HEK293 (cell line): Measurements from ENCODE around the gene PDLIM5.
A peak's percentile ranks its signal among the peaks of the same experiment; 100 is the strongest.

Experiments
- GLI4 ChIP-seq: fragments of 450-650 bp; formaldehyde crosslinking; IDR thresholded peaks from 2 replicates; pipeline ENCODE4 v1.5.1; 2016; ENCODE audit warnings: missing biosample characterization, missing genetic modification characterization
- GLIS2 ChIP-seq: fragments of 450-650 bp; formaldehyde crosslinking; IDR thresholded peaks from 2 replicates; pipeline ENCODE4 v1.5.1; 2016; ENCODE audit warnings: missing biosample characterization, missing genetic modification characterization
- KLF1 ChIP-seq: fragments of 450-650 bp; formaldehyde crosslinking; IDR thresholded peaks from 2 replicates; pipeline ENCODE4 v1.5.1; 2016; ENCODE audit warnings: missing biosample characterization, missing genetic modification characterization
- KLF7 ChIP-seq: fragments of 450-650 bp; formaldehyde crosslinking; IDR thresholded peaks from 2 replicates; pipeline ENCODE4 v1.5.1; 2016; ENCODE audit warnings: missing biosample characterization, missing genetic modification characterization, borderline replicate concordance
- KLF8 ChIP-seq: fragments of 450-650 bp; formaldehyde crosslinking; IDR thresholded peaks from 2 replicates; pipeline ENCODE4 v1.5.1; 2016; ENCODE audit warnings: missing biosample characterization, missing genetic modification characterization
- MZF1 ChIP-seq: fragments of 450-650 bp; formaldehyde crosslinking; IDR thresholded peaks from 2 replicates; pipeline ENCODE4 v1.5.1; 2017; ENCODE audit warnings: missing biosample characterization, missing genetic modification characterization, borderline replicate concordance
- PATZ1 ChIP-seq: fragments of 450-650 bp; formaldehyde crosslinking; IDR thresholded peaks from 2 replicates; pipeline ENCODE4 v1.5.1; 2016; ENCODE audit warnings: missing biosample characterization, missing genetic modification characterization
- PRDM10 ChIP-seq: fragments of 450-650 bp; formaldehyde crosslinking; IDR thresholded peaks from 2 replicates; pipeline ENCODE4 v1.5.1; 2016; ENCODE audit warnings: missing biosample characterization, missing genetic modification characterization
- PRDM4 ChIP-seq: fragments of 450-650 bp; formaldehyde crosslinking; IDR thresholded peaks from 2 replicates; pipeline ENCODE4 v1.5.1; 2017; ENCODE audit warnings: missing biosample characterization, missing genetic modification characterization
- ZBTB44 ChIP-seq: fragments of 450-650 bp; IDR thresholded peaks from 2 replicates; pipeline ENCODE4 v1.5.1; 2018; ENCODE audit warnings: missing biosample characterization, mild to moderate bottlenecking, missing genetic modification characterization
- ZBTB7A ChIP-seq: fragments of 450-650 bp; formaldehyde crosslinking; IDR thresholded peaks from 2 replicates; pipeline ENCODE4 v1.5.1; 2016; ENCODE audit warnings: low read depth, missing biosample characterization, missing genetic modification characterization
- ZFP3 ChIP-seq: fragments of 450-650 bp; formaldehyde crosslinking; IDR thresholded peaks from 2 replicates; pipeline ENCODE4 v1.5.1; 2016; ENCODE audit warnings: low read depth, missing biosample characterization, missing genetic modification characterization
- ZNF211 ChIP-seq: fragments of 450-650 bp; formaldehyde crosslinking; IDR thresholded peaks from 2 replicates; pipeline ENCODE4 v1.5.1; 2016; ENCODE audit warnings: low read depth, missing biosample characterization, missing genetic modification characterization
- ZNF214 ChIP-seq: fragments of 450-650 bp; formaldehyde crosslinking; IDR thresholded peaks from 2 replicates; pipeline ENCODE4 v1.5.1; 2017; ENCODE audit warnings: missing biosample characterization, mild to moderate bottlenecking, missing genetic modification characterization, borderline replicate concordance
- ZNF274 ChIP-seq, 2 experiments: fragments of 200-500 bp in 1 of 2; fragments of 450-650 bp in 1 of 2; sonication (Bioruptor generic) in 1 of 2; formaldehyde crosslinking in 1 of 2; IDR thresholded peaks; 2 replicates each; pipeline versions ENCODE4 v1.5.1 to v1.6.1; 2014 to 2016; ENCODE audit warnings: borderline replicate concordance in 1 of 2, inconsistent platforms in 1 of 2, low read length in 1 of 2, missing biosample characterization in 1 of 2, missing genetic modification characterization in 1 of 2
- ZNF280C ChIP-seq: fragments of 450-650 bp; formaldehyde crosslinking; IDR thresholded peaks from 2 replicates; pipeline ENCODE4 v1.5.1; 2016; ENCODE audit warnings: missing biosample characterization, missing genetic modification characterization
- ZNF292 ChIP-seq: fragments of 450-650 bp; formaldehyde crosslinking; IDR thresholded peaks from 2 replicates; pipeline ENCODE4 v1.5.1; 2016; ENCODE audit warnings: low read depth, missing biosample characterization, missing genetic modification characterization, borderline replicate concordance
- ZNF518A ChIP-seq: fragments of 450-650 bp; formaldehyde crosslinking; conservative IDR thresholded peaks from 2 replicates; pipeline ENCODE4 v1.5.1; 2016; ENCODE audit warnings: low read depth, missing biosample characterization, missing genetic modification characterization
- ZNF707 ChIP-seq: fragments of 450-650 bp; formaldehyde crosslinking; IDR thresholded peaks from 2 replicates; pipeline ENCODE4 v1.5.1; 2016; ENCODE audit warnings: missing biosample characterization, missing genetic modification characterization
- ZNF830 ChIP-seq: fragments of 450-650 bp; IDR thresholded peaks from 2 replicates; pipeline ENCODE4 v1.5.0; 2018; ENCODE audit warnings: missing biosample characterization, missing genetic modification characterization, low read depth, mild to moderate bottlenecking, moderate library complexity

PDLIM5 gene

GRCh38 chr4:94452476-94453371 is 982 bp downstream of the PDLIM5 start (continued):
- TF ChIP-seq ZBTB44 (no peak), ZNF707 (tag by site-specific recombination) (no peak), KLF8 (tag by site-specific recombination) (peak; percentile 63), ZNF830 (tag by site-specific recombination) (no peak), ZNF292 (no peak), ZNF280C (no peak), GLI4 (no peak), MZF1 (tag by site-specific recombination) (no peak), PRDM10 (tag by site-specific recombination) (peak; percentile 85), PATZ1 (no peak), ZNF214 (tag by site-specific recombination) (no peak), ZNF211 (tag by site-specific recombination) (no peak), ZBTB7A (tag by site-specific recombination) (no peak), PRDM4 (tag by site-specific recombination) (no peak), ZFP3 (tag by site-specific recombination) (no peak), KLF7 (tag by site-specific recombination) (no peak), ZNF518A (no peak), GLIS2 (tag by site-specific recombination) (no peak), ZNF274 (IDR thresholded peaks at IDR 0.05; ENCODE audit: low read length) (no peak), ZNF274 (tag by site-specific recombination; IDR thresholded peaks at IDR 0.05; ENCODE audit: borderline replicate concordance) (no peak), KLF1 (peak; percentile 53)
